ENCODE results near the gene MYMK.

- no peak for TF ChIP-seq POLR2AphosphoS5 (IDR thresholded peaks at IDR 0.05; ENCODE audit: borderline replicate concordance, low read depth, low read length)
- TF ChIP-seq EZH2 (IDR thresholded peaks at IDR 0.05) = no peak
These were observed 9.9 kb upstream of the MYMK start, which contains the start of gene ADAMTSL2 for GRCh38 chr9:133534346-133535291.

All from SK-N-MC (cell line).